HG03439 (cell line): ENCODE data around the gene ZNF771.

Experiments used
- ATAC-seq: cut with Tn5 transposase; IDR thresholded peaks from one replicate; pipeline ENCODE4 v1.9.1; 2021; ENCODE audit warnings: mild to moderate bottlenecking, moderate library complexity; ENCODE audit not compliant: unreplicated experiment

The ZNF771 gene

DNA sequence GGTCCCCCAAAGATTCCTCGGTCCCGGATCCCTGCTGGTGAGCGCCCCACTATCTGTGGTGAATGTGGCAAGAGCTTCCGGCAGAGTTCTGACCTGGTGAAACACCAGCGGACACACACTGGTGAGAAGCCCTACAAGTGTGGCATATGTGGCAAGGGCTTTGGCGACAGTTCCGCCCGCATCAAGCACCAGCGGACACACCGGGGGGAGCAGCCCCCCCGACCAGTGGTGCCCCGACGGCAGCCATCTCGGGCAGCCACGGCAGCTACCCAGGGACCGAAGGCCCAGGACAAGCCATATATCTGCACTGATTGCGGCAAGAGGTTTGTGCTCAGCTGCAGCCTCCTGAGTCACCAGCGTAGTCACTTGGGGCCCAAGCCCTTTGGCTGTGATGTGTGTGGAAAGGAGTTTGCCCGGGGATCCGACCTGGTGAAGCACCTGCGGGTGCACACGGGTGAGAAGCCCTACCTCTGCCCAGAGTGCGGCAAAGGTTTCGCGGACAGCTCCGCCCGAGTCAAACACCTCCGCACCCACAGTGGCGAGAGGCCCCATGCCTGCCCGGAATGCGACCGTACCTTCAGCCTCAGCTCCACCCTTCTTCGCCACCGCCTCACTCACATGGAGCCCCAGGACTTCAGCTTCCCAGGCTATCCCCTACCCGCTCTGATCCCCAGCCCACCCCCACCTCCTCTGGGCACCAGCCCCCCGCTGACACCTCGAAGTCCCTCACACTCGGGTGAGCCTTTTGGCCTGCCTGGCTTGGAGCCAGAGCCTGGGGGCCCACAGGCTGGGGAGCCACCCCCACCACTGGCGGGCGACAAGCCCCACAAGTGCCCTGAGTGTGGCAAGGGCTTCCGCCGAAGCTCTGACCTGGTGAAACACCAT lies 9.4 kb upstream of the ZNF771 start:
- no peak for ATAC-seq

DNA sequence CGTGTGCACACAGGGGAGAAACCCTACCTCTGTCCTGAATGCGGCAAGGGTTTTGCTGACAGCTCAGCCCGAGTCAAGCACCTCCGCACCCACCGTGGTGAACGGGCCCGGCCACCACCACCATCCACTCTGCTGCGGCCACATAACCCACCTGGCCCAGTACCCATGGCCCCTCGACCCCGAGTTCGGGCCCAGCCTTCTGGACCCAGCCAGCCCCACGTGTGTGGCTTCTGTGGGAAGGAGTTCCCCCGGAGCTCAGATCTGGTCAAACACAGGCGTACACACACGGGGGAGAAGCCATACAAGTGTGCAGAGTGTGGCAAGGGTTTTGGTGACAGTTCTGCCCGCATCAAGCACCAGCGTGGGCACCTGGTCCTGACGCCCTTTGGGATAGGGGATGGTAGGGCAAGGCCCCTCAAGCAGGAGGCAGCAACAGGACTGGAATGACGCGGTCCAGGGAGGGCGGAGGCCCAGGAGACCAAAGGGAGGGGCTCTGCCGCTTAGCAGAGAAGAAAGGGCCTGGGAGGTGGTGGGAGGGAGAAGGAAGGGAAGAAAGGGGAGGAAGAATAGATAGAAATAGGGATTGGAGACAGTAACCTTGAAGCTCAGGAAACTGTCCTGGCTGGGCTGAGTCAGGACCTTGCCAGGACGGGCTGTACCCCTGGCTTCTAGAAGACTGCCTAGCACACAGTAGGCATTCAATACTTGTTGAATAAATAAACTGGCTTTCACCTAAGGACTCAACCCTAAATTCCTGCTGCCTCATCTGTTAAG lies 8.6 kb upstream of the ZNF771 start:
- ATAC-seq = no peak

DNA sequence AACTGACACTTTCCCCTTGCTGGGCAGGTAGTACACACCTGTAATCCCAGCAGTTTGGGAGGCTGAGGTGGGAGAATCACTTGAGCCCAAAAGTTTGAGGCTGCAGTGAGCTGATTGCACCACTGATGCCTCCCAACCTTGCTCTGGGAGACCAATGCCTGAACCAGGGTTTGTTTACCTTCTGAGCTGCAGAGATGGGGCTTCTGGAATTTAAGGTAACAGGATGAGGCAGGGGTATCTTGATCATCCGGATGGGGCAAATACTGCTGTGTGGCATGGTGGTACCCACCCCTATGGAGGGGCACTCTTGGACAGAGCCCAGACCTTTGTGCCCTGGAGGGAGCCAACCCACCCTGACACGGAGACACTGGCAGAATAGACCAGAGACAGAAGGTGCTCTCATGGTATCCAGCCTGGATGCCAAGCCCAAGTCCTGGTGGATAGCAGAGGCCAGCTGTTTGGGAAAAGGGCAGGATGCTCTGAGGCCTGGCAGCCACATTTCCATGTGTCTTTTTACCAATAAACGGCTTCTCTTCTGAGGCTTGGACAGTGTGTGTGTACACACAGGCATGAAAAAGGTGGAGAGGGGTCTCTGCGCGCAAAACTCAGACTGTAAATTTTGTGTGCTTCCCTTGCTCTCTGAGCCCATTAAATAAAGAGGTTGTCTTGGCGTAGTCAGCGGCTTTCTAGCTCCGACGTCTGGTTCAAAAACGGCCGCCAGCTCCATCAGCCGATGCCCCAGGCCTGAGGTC lies 7.8 kb upstream of the ZNF771 start:
- ATAC-seq = no peak

DNA sequence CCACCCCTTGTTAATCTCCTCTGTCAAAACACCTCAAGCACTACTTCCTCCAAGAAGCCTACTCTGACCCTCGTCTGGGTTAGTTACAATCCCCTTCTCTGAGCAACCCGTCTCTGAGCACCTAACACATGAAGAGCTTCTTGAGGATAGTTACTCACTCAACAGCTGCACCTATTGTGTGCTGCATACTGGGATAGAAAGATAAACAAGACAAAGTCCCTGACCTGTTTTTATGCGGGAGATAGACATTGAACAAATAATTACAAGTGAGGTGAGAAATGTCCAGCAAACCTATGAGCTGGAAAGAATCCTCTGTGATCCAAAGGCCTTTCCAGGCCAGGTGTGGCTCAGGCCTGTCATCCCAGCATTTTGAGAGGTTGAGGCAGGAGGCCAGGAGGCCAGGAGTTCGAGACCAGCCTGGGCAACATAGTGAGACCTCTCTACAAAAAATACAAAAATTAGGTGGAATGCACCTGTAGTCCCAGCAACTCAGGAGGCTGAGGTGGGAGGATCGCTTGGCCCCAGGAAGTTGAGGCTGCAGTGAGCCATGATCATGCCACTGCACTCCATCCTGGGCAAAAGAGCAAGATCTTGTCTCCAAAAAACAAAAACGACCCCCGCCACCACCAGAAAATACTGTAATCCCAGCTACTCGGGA lies 5.5 kb upstream of the ZNF771 start:
- no peak for ATAC-seq

DNA sequence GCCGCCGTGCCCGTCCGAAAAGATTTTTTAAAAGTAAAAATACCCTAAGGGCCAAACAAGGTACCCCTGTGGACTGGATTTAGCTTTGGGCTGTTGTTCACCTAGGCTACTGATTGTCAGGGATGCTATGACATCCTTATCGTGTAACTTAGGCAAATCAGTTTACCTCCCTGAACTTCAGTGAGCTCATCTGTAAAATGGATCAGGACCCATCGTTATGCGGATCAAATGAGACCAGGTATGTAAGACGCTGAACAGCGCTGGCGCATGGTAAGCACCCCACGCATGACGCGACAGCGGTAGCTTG lies 658 bp upstream of the ZNF771 start:
- peak; percentile 9 for ATAC-seq

DNA sequence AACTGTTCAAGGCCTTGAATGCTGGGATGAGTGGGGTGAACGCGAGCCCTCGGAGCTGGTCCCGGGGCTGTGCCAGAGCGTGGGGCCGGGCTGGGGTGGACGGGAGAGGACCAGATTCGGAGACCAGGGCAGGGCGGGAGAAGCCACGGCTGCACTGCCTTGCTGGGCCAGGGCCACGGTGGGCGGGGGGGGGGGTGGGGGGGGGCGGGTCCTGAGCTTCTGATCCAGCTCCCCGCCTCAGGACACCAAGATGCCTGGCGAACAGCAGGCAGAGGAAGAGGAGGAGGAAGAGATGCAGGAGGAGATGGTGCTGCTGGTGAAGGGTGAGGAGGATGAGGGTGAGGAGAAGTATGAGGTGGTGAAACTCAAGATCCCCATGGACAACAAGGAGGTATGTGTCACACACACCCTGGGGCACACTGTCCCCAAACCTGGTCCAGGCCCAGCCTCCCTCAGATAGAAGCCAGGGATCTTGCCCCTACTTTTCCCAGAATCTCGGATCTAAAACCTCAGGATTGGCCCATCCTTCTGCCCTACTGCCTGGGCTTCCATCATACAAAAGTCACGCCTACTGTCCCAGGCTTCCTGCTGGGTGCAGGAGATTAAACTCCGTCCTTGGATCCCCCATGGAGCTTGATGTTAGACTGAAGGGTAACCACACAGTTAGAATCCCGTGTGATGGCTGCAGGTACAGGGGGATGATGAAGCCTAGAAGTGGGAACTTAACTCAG lies 563 bp downstream of the ZNF771 start:
- ATAC-seq = peak; percentile 22

DNA sequence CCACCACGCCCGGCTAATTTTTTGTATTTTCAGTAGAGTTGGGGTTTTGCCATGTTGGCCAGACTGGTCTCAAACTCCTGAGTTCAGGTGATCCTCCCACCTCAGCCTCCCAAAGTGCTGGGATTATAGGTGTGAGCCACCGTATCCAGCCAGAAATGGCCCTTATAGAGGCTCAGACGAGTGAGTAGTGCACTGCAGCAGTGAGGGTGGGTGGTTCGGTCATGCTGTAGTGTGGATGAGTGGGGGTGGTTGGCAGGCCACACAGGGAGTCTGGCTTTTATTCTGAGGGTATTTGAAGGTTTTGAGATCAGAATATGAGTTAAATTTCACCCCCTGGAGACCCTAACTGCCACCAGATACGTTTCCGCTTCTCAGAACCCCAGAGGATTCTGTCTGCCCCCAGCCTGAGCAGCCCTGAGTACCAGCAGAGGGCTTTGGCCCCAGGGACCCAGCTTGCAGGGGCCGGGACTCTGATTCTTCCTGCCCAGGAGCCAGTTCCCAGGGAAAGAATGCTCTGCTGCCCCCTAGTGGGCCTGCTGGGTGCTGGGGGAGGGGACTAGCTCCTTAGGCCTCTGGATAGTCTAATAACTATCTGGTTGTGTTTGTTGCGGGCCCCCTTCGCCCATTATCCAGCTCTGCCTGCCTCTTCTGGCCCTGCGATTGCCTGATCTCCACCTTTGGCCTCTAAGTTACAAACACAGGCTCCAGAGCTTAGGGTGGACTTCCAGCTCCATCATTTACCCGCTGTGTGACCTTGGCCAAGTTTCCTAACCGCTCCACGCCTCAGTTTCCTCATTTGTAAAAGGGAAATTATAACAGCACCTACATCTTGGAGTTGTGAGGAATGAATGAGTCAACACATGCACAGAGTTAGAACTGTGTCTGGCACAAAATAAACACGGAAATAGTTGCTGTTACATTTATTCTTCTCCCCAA lies 2.0 kb downstream of the ZNF771 start:
- ATAC-seq = peak; percentile 32

DNA sequence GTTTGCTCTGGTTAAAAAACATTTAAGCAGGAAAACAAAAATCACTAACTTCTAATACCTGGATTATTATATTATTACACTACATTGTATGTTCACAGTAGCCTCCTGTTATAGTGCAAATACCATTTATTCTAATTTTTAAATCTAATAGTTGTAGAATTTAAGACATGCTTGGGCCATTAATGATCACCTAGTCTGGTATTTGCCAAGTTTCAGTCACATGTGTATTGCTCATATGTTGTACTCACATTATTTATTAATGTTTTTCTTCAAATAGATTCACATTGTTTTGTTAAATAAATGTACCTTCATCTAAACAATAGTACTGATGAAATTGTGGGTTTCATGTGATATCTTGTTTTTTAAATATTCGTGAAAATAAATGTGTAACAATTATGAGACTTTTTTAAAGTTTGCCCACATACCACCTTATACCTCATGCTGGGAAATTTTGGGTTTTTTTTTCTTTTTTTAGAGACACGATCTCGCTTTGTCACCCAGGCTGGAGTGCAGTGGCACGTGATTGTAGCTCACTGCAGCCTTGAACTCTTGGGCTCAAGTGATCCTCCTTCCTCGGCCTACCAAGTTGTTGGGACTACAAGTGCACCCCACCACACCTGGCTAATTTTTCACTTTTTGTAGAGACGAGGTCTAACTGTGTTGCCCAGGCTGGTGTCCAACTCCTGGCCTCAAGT lies 5.9 kb downstream of the ZNF771 start:
- ATAC-seq = no peak

DNA sequence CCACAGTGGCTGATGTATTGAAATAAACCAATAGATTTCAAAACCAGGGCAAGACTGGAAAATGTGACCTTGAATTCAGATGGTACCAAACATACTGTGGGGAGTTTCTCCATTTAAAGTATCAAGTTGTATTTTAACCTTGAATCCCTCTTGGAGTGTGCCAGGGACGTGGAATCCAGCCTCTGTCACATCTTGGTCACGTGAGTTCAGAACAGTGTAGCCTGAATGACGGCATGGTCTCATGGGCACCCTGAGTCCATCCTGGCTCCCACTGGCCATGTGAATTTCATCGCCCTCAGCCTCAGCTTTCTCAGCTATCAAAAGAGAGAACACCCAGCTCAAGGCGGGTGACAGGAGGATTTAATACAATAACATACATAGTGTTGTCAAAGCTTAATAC lies 6.8 kb downstream of the ZNF771 start:
- ATAC-seq = no peak

DNA sequence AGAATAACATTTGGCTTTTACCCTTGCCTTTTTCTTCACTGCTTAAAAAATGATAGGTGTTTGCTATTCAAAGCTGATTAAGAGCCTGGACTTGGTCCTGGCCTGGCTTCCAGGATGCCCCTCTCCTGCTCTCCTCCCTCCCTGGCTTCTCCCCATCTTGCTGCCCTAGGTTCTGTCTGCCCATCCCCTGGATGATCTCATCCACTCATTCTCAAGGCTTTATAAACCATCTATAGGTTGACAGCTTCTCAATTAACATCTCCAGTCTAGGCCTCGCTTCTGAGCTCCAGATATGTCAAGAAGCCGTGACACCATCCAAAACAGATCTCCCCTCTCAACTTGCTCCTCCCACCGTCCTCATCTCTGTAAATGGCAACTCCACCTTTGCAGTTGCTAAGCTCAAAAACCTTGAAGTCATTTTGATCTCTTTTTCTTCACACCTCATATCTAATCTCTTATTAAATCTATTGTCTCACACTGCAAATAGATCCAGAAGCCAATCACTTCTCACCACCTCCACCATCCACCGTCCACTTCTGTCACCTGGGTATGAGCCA lies 8.7 kb downstream of the ZNF771 start:
- ATAC-seq = no peak

DNA sequence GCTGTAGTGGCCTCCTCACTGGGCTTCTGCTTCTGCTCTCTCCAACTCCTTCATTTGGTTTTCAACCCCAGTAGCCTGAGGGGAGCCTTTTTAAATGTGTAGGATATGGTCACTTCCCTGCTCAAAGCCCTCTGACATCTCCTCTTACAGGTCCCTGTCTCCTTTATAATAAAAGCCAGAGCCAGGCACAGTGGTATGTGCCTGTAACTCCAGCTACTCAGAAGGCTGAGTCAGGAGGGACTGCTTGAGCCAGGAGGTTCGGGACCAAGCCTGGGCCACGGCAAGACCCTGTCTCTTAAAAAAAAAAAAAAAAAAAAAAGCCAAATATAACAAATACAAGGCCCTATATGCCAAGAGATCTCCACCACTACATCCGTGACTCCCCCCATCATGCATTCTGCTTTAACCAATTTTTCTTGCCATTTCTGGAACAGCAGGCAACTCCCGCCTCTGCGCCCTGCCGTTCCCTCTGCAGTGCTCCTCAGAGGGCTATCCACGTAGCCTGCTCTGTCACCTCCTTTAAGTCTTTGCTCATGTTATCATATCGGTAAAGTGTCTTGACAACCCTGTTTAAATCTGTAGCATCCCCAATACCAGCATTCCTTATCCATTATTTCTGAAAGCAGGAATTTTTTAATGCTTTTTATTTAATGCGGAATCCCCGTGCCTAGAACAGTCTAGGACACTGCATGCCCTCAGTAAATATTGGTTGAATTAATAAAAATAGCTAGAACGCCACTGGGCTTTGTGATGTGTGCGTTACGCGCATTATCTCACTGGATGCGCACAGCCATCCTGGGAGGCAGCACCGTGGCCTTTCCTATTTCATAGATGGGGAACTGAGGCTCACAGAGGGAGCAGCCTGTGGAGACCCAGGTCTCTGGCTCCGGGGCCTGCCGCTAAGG lies 9.5 kb downstream of the ZNF771 start:
- ATAC-seq = no peak

DNA sequence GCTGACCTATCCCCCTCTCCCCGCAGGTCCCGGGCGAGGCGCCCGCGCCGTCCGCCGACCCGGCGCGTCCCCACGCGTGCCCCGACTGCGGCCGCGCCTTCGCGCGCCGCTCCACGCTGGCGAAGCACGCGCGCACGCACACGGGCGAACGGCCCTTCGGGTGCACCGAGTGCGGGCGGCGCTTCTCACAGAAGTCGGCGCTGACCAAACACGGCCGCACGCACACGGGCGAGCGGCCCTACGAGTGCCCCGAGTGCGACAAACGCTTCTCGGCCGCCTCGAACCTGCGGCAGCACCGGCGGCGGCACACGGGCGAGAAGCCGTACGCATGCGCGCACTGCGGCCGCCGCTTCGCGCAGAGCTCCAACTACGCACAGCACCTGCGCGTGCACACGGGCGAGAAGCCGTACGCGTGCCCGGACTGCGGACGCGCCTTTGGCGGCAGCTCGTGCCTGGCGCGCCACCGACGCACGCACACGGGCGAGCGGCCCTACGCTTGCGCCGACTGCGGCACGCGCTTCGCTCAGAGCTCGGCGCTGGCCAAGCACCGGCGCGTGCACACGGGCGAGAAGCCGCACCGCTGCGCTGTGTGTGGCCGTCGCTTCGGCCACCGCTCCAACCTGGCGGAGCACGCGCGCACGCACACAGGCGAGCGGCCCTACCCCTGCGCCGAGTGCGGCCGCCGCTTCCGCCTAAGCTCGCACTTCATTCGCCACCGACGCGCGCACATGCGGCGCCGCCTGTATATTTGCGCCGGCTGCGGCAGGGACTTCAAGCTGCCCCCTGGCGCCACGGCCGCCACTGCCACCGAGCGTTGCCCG lies 10.3 kb downstream of the ZNF771 start:
- ATAC-seq = peak; percentile 83

DNA sequence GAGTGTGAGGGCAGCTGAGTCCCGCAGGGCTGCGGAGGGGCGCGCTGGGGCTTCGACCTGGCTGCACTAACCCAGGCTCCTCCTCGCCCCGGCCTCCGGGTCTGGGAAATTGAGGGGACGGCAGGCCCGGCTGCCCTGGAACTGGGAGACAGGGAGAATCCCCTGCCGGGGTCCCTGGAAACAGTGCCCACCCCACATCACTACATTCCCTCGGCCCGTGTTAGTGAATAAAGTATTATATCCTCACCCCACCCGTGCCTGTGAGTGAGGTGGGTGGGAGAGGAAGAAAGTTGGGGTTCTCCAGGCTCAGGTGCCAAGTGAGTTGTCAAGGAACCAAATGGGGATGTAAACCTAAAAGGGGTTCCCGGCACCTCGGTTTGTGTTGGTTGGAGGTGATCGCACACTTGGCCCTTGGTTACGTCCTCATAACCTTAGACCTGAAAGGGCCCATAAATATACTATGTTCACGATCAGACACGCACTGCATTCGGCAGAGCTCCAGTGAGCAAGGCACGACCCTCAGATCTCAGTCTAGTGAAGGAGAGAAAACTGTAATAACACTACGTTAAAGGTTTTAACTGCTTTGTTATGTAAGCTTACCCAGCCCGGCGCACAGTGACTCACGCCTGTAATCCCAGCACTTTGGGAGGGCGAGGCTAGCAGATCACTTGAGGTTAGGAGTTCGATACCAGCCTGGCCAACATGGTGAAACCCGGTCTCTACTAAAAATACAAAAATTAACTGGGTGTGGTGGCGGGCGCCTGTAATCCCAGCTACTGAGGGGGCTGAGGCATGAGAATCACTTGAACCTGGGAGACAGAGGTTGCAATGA lies 11.2 kb downstream of the ZNF771 start:
- no peak for ATAC-seq

DNA sequence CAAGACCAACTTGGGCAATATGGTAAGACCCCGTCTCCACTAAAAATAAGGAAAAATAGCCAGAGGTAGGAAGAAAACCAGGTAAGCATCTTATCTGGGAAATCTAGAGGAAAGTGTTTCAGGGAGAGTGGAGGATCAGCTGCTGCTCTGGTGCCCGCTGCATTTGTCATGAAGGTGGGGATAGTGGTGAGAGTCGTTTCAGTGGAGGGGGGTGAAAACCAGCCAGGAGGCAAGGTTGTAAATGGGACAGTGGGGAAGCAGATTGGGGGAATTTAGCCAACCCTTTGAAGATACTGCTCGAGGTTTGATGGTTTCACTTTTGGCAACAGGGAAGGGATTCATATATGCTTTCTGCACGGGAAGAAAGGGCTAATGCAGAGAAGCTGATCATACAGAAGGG lies 13.6 kb downstream of the ZNF771 start:
- no peak for ATAC-seq

DNA sequence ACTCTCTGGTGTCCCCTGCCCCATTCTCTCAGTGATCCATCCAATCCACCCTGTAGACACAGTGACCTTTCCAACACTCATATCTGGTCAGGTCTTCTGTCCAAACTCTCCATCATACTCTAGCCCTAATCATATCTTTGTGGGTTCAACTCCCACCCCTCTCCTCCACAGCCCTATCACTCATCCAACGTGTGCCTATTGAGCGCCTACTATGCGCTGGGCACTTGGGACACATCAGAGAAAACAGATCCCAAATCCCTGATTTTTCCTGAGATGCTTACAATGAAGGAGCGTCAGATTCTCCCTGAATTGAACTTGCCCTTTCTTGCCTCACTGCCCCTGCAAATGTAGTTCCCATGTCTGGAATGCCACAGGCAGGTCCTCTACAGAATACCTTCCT lies 20.6 kb downstream of the ZNF771 start:
- no peak for ATAC-seq

DNA sequence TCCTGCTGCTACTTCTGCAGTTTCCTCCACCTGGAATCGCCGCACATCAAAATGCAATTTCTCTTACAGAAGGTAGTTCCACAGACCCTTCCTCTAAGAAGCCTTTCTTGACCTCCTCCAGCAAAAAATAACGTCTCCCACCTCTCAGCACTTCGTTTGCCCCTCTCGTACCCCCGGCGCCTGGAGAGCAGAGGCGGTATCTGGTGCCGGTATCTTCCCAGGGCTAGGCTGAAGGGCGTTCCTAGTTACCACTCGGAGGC lies 21.9 kb downstream of the ZNF771 start:
- no peak for ATAC-seq
